Measurements from ENCODE around the gene GALNT1. TPM values are rescaled to one million over a fixed set of nuclear protein-coding genes. Genes with fewer than 3 reads are reported as not detected.

Gene GALNT1
- total RNA-seq, 2 donors from 2014 or later = 31.1 to 32.0 TPM

DNA sequence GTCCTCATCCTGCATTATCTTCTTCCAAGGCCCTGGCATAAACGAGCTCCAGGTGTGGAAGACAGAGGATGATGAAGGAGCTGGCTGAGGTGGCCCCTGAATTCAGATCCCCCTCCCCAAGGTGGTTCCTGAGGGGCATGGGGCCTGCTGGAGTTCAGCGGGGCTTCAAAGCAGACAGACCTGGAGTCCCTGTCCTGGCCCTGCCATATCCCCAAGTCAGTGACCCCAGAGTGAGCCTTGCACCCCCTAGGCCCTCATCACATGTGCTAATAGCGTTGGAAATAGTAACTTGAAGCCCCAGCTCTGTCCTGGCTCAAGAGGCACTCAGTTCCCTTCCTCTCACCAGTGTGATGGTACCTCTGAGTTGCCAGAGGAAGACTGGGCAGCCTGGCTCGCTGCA is 172.9 kb downstream of the GALNT1 start:
- TF ChIP-seq CTCF (IDR thresholded peaks at IDR 0.05) = no peak
- Histone ChIP-seq H3K27ac (no peak overlapping the region), H3K4me1 (ENCODE audit: control insufficient read depth in 1 of 2, low read depth in 2 of 2) (no peaks in the 10 kb centered on the region), H3K9me3 (no peaks in the 10 kb centered on the region), H3K4me3 (no peak overlapping the region), H3K27me3 (replicated peaks; ENCODE audit: insufficient read depth) (no peaks in the 10 kb centered on the region), H3K36me3 (no peaks in the 10 kb centered on the region)
- ATAC-seq (ENCODE audit: insufficient number of reproducible peaks, low FRiP score, low read depth) = no peak
- no peak for DNase-seq (ENCODE audit: low spot score)

DNA sequence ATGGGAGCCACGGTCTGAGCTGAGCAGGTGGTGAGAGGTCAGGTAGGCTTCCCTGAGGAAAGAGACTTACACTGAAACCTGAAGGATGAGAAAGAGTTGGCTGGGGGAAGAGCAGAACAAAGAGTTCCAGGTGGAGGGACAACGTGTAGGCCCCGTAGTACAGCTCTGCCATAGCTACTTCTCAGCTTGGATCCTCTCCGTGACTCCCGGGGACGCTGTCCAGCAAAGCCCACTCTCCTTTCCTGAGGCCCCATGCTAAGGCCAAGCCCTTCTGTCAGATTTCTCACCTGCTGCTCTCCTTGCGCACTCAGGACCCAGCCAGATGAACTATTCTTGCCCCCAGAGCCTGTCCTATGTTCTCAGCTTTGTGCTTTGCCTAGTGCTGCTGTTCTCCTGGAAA is 173.8 kb downstream of the GALNT1 start:
- H3K27me3 ChIP-seq (replicated peaks; ENCODE audit: insufficient read depth) = no peaks in the 10 kb centered on the region
- no peaks in the 10 kb centered on the region for H3K36me3 ChIP-seq
- H3K27ac ChIP-seq = no peak overlapping the region
- no peak for TF ChIP-seq CTCF (IDR thresholded peaks at IDR 0.05)
- ATAC-seq (ENCODE audit: insufficient number of reproducible peaks, low FRiP score, low read depth) (no peak), DNase-seq (ENCODE audit: low spot score) (no peak)
- H3K4me1 ChIP-seq (ENCODE audit: control insufficient read depth in 1 of 2, low read depth in 2 of 2) = no peaks in the 10 kb centered on the region
- no peak overlapping the region for H3K4me3 ChIP-seq
- H3K9me3 ChIP-seq = no peaks in the 10 kb centered on the region

GRCh38 chr18:35756506-35757117 is 175.1 kb downstream of the GALNT1 start:
- peak; percentile 79 for ATAC-seq (ENCODE audit: insufficient number of reproducible peaks, low FRiP score, low read depth)
- TF ChIP-seq CTCF (IDR thresholded peaks at IDR 0.05) = peak; percentile 73
- no peak overlapping the region for H3K27ac ChIP-seq
- H3K4me1 ChIP-seq (ENCODE audit: control insufficient read depth in 1 of 2, low read depth in 2 of 2) = no peaks in the 10 kb centered on the region
- no peak for DNase-seq (ENCODE audit: low spot score)
- no peak overlapping the region for H3K4me3 ChIP-seq
- no peaks in the 10 kb centered on the region for H3K9me3 ChIP-seq
- H3K36me3 ChIP-seq = no peaks in the 10 kb centered on the region
- H3K27me3 ChIP-seq (replicated peaks; ENCODE audit: insufficient read depth) = no peaks in the 10 kb centered on the region

Other genes with a start within 250 kb of the GALNT1 start
- gene ZNF24, start 237.3 kb upstream of the GALNT1 start, total RNA-seq = 10 to 100 TPM; 26.1 to 40.8 TPM
- 1 to 10 TPM in 1 of 2 donors, under 1 TPM in 1; 0.95 to 4.1 TPM for gene ZNF396, start 204.4 kb upstream of the GALNT1 start, total RNA-seq
- gene INO80C, start 83.8 kb upstream of the GALNT1 start, total RNA-seq = 1 to 10 TPM; 3.0 to 7.3 TPM

Data from thoracic aorta (tissue), 2 donors.